Measurements from ENCODE around the gene NR2F1-AS1.
"Not testable (repeated sequence)": the region's sequence is repeated elsewhere in the genome, so short reads cannot be mapped to it uniquely, and the experiment has no call there.

The NR2F1-AS1 gene

GRCh38 chr5:93512799-93513198 lies 68.2 kb downstream of the NR2F1-AS1 start:
- Histone ChIP-seq H2BK12ac (ENCODE audit: low read length) (no peak overlapping the region), H3K4ac (ENCODE audit: low read depth, low read length) (no peak overlapping the region), H3K23ac (ENCODE audit: low read length) (no peak overlapping the region), H3K4me1 (ENCODE audit: control insufficient read depth in 1 of 2, insufficient read depth in 2 of 2, low read length in 2 of 2) (no peaks in the 10 kb centered on the region), H2AK5ac (ENCODE audit: low read length) (no peak overlapping the region), H4K91ac (ENCODE audit: low read depth, low read length) (no peak overlapping the region), H3K36me3 (ENCODE audit: control insufficient read depth in 1 of 2, insufficient read depth in 2 of 2, low read length in 2 of 2) (no peaks in the 10 kb centered on the region), H3K27ac (ENCODE audit: low read depth, low read length) (no peak overlapping the region), H3K27me3 (ENCODE audit: insufficient read depth, low read length) (no peaks in the 10 kb centered on the region), H2BK120ac (ENCODE audit: insufficient read depth, low read length, poor library complexity) (no peak overlapping the region), H2AFZ (ENCODE audit: insufficient read depth, low read length, poor library complexity) (no peak overlapping the region), H3K18ac (ENCODE audit: low read length) (no peak overlapping the region), H3K9ac (ENCODE audit: low read length) (no peak overlapping the region), H3K79me2 (ENCODE audit: control insufficient read depth, insufficient read depth, low read length, poor library complexity) (no peaks in the 10 kb centered on the region), H3K4me2 (ENCODE audit: low read length) (no peak overlapping the region), H2BK5ac (ENCODE audit: low read depth, low read length, poor library complexity) (no peak overlapping the region), H3K14ac (ENCODE audit: low read length) (no peak overlapping the region), H4K8ac (ENCODE audit: low read depth, low read length) (no peak overlapping the region), H3K79me1 (ENCODE audit: low read length) (no peaks in the 10 kb centered on the region), H3K9me3 (ENCODE audit: insufficient read depth, low read depth, low read length) (no peaks in the 10 kb centered on the region), H4K12ac (ENCODE audit: low read depth, low read length) (no peak overlapping the region), H3K4me3 (ENCODE audit: low read depth, low read length) (no peak overlapping the region)
- no peak for DNase-seq
- no CpG with 5 or more reads among the region's 3 CpGs for WGBS (ENCODE audit: extremely low coverage, insufficient coverage, insufficient read length)

- Histone ChIP-seq H3K4ac (ENCODE audit: low read depth, low read length) (no peak overlapping the region), H3K9ac (ENCODE audit: low read length) (no peak overlapping the region), H3K27ac (ENCODE audit: low read depth, low read length) (no peak overlapping the region), H2AK5ac (ENCODE audit: low read length) (no peak overlapping the region), H3K4me3 (ENCODE audit: low read depth, low read length) (no peak overlapping the region), H3K4me2 (ENCODE audit: low read length) (no peak overlapping the region), H4K8ac (ENCODE audit: low read depth, low read length) (no peak overlapping the region), H3K23ac (ENCODE audit: low read length) (no peak overlapping the region), H3K18ac (ENCODE audit: low read length) (no peak overlapping the region), H2BK5ac (ENCODE audit: low read depth, low read length, poor library complexity) (no peak overlapping the region), H3K9me3 (ENCODE audit: insufficient read depth, low read depth, low read length) (no peaks in the 10 kb centered on the region), H3K14ac (ENCODE audit: low read length) (no peak overlapping the region), H3K4me1 (ENCODE audit: control insufficient read depth in 1 of 2, insufficient read depth in 2 of 2, low read length in 2 of 2) (no peaks in the 10 kb centered on the region), H2BK120ac (ENCODE audit: insufficient read depth, low read length, poor library complexity) (no peak overlapping the region), H3K36me3 (ENCODE audit: control insufficient read depth in 1 of 2, insufficient read depth in 2 of 2, low read length in 2 of 2) (no peaks in the 10 kb centered on the region), H4K91ac (ENCODE audit: low read depth, low read length) (no peak overlapping the region), H2BK12ac (ENCODE audit: low read length) (no peak overlapping the region), H2AFZ (ENCODE audit: insufficient read depth, low read length, poor library complexity) (no peak overlapping the region), H4K12ac (ENCODE audit: low read depth, low read length) (no peak overlapping the region), H3K79me1 (ENCODE audit: low read length) (no peaks in the 10 kb centered on the region), H3K79me2 (ENCODE audit: control insufficient read depth, insufficient read depth, low read length, poor library complexity) (no peaks in the 10 kb centered on the region), H3K27me3 (ENCODE audit: insufficient read depth, low read length) (no peaks in the 10 kb centered on the region)
- WGBS (ENCODE audit: extremely low coverage, insufficient coverage, insufficient read length): no CpG with 5 or more reads among the region's 2 CpGs
- DNase-seq: no peak
Observed at GRCh38 chr5:93511445-93511844, 69.6 kb downstream of the NR2F1-AS1 start.

- no peak overlapping the region for H3K4me3 ChIP-seq (ENCODE audit: low read depth, low read length)
- no CpG with 5 or more reads among the region's 2 CpGs for WGBS (ENCODE audit: extremely low coverage, insufficient coverage, insufficient read length)
- H2BK12ac ChIP-seq (ENCODE audit: low read length): no peak overlapping the region
- no peak overlapping the region for H3K23ac ChIP-seq (ENCODE audit: low read length)
- H3K27me3 ChIP-seq (ENCODE audit: insufficient read depth, low read length): no peaks in the 10 kb centered on the region
- H3K9me3 ChIP-seq (ENCODE audit: insufficient read depth, low read depth, low read length): no peaks in the 10 kb centered on the region
- H3K18ac ChIP-seq (ENCODE audit: low read length): no peak overlapping the region
- H3K14ac ChIP-seq (ENCODE audit: low read length): no peak overlapping the region
- no peak overlapping the region for H3K4me2 ChIP-seq (ENCODE audit: low read length)
- no peak overlapping the region for H2AK5ac ChIP-seq (ENCODE audit: low read length)
- no peaks in the 10 kb centered on the region for H3K79me1 ChIP-seq (ENCODE audit: low read length)
- no peak overlapping the region for H4K91ac ChIP-seq (ENCODE audit: low read depth, low read length)
- no peak for DNase-seq
- no peak overlapping the region for H4K8ac ChIP-seq (ENCODE audit: low read depth, low read length)
- H3K36me3 ChIP-seq (ENCODE audit: control insufficient read depth in 1 of 2, insufficient read depth in 2 of 2, low read length in 2 of 2): no peaks in the 10 kb centered on the region
- H3K27ac ChIP-seq (ENCODE audit: low read depth, low read length): no peak overlapping the region
- H3K4me1 ChIP-seq (ENCODE audit: control insufficient read depth in 1 of 2, insufficient read depth in 2 of 2, low read length in 2 of 2): no peaks in the 10 kb centered on the region
- no peaks in the 10 kb centered on the region for H3K79me2 ChIP-seq (ENCODE audit: control insufficient read depth, insufficient read depth, low read length, poor library complexity)
- H2BK5ac ChIP-seq (ENCODE audit: low read depth, low read length, poor library complexity): no peak overlapping the region
- H3K4ac ChIP-seq (ENCODE audit: low read depth, low read length): no peak overlapping the region
- H3K9ac ChIP-seq (ENCODE audit: low read length): no peak overlapping the region
- no peak overlapping the region for H4K12ac ChIP-seq (ENCODE audit: low read depth, low read length)
- H2AFZ ChIP-seq (ENCODE audit: insufficient read depth, low read length, poor library complexity): no peak overlapping the region
- no peak overlapping the region for H2BK120ac ChIP-seq (ENCODE audit: insufficient read depth, low read length, poor library complexity)
Observed at GRCh38 chr5:93510626-93511380, 70.2 kb downstream of the NR2F1-AS1 start.

- H3K79me2 ChIP-seq (ENCODE audit: control insufficient read depth, insufficient read depth, low read length, poor library complexity); H3K4me2 ChIP-seq (ENCODE audit: low read length); H3K9me3 ChIP-seq (ENCODE audit: insufficient read depth, low read depth, low read length); H3K4ac ChIP-seq (ENCODE audit: low read depth, low read length); H2AK5ac ChIP-seq (ENCODE audit: low read length); H4K8ac ChIP-seq (ENCODE audit: low read depth, low read length); H2AFZ ChIP-seq (ENCODE audit: insufficient read depth, low read length, poor library complexity); H4K12ac ChIP-seq (ENCODE audit: low read depth, low read length); H2BK5ac ChIP-seq (ENCODE audit: low read depth, low read length, poor library complexity); H3K9ac ChIP-seq (ENCODE audit: low read length); H3K14ac ChIP-seq (ENCODE audit: low read length); H3K27ac ChIP-seq (ENCODE audit: low read depth, low read length); H2BK120ac ChIP-seq (ENCODE audit: insufficient read depth, low read length, poor library complexity); H3K27me3 ChIP-seq (ENCODE audit: insufficient read depth, low read length); H3K79me1 ChIP-seq (ENCODE audit: low read length); DNase-seq; H3K4me1 ChIP-seq (ENCODE audit: control insufficient read depth in 1 of 2, insufficient read depth in 2 of 2, low read length in 2 of 2); H3K18ac ChIP-seq (ENCODE audit: low read length); H3K36me3 ChIP-seq (ENCODE audit: control insufficient read depth in 1 of 2, insufficient read depth in 2 of 2, low read length in 2 of 2); H2BK12ac ChIP-seq (ENCODE audit: low read length); H3K4me3 ChIP-seq (ENCODE audit: low read depth, low read length); H4K91ac ChIP-seq (ENCODE audit: low read depth, low read length); H3K23ac ChIP-seq (ENCODE audit: low read length): not testable (repeated sequence)
- WGBS (ENCODE audit: extremely low coverage, insufficient coverage, insufficient read length): no CpG with 5 or more reads among the region's 3 CpGs
Observed at GRCh38 chr5:93505553-93505952, 75.5 kb downstream of the NR2F1-AS1 start.
